Erythroblast (primary cell): Measurements from ENCODE around the gene MARK3.

Experiments
- GATA1 ChIP-seq: IDR thresholded peaks from 2 replicates; pipeline ENCODE4 v1.6.1; 2011; ENCODE audit warnings: low read depth, mild to moderate bottlenecking, control low read depth, low read length, moderate library complexity
- POLR2A ChIP-seq: IDR thresholded peaks from 2 replicates; pipeline ENCODE4 v1.6.1; 2011; ENCODE audit warnings: mild to moderate bottlenecking, low read length

GRCh38 chr14:103346286-103346685 lies 38.9 kb upstream of the MARK3 start:
- no peak for TF ChIP-seq POLR2A
- TF ChIP-seq GATA1: no peak
